Uterus (tissue), 2 donors: ENCODE measurements around the gene RHOC.

Source experiments
- POLR2A ChIP-seq, 2 donors: fragments of 450-650 bp; IDR thresholded peaks; one replicate each; pipeline ENCODE4 v1.6.1; 2016; ENCODE audit warnings: antibody characterized with exemption in 2 of 2, mild to moderate bottlenecking in 1 of 2, moderate library complexity in 1 of 2
- TF ChIP-seq, protein P1 (sequence below), 4 experiments: fragments of 200-600 bp in 2 of 4; fragments of 450-650 bp in 2 of 4; sonication (generic) in 2 of 4; IDR thresholded peaks; one replicate each; pipeline ENCODE4 v1.5.1; 2016 to 2019; ENCODE audit warnings: antibody characterized with exemption in 4 of 4, mild to moderate bottlenecking in 2 of 4, moderate library complexity in 1 of 4

DNA sequence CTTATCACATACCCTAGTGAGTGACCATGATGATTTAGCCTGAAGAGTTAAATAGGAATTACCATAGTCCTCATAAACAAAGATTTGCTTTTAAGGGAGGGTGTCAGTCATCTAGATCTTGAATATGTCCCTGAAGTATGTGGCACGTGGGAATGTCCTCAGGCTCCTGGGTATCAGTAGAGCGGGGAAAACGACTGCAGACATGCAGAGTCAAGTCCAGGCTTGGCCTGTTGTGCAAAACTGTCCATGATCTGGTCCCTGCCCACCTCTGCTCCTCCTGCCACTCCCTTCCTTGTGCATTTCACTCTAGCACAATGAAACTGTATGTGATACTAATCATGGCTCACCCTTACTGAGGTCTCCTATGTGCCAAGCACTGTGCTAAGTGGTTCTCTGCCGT, 19.6 kb downstream of the RHOC start:
- TF ChIP-seq, protein P1, sequence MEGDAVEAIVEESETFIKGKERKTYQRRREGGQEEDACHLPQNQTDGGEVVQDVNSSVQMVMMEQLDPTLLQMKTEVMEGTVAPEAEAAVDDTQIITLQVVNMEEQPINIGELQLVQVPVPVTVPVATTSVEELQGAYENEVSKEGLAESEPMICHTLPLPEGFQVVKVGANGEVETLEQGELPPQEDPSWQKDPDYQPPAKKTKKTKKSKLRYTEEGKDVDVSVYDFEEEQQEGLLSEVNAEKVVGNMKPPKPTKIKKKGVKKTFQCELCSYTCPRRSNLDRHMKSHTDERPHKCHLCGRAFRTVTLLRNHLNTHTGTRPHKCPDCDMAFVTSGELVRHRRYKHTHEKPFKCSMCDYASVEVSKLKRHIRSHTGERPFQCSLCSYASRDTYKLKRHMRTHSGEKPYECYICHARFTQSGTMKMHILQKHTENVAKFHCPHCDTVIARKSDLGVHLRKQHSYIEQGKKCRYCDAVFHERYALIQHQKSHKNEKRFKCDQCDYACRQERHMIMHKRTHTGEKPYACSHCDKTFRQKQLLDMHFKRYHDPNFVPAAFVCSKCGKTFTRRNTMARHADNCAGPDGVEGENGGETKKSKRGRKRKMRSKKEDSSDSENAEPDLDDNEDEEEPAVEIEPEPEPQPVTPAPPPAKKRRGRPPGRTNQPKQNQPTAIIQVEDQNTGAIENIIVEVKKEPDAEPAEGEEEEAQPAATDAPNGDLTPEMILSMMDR (IDR thresholded peaks at IDR 0.05), result no peak
- TF ChIP-seq POLR2A (IDR thresholded peaks at IDR 0.05), result no peak
